ENCODE measurements around the gene RAB37. TPM values are rescaled to one million over a fixed set of nuclear protein-coding genes. Genes with fewer than 3 reads are reported as not detected.

Gene RAB37
- polyA plus RNA-seq, 1 donor from 2014 or later, result not detected

GRCh38 chr17:74733365-74734122 is 3.5 kb upstream of the RAB37 start:
- Histone ChIP-seq H2AFZ (ENCODE audit: low read depth, low read length) (no peak overlapping the region), H3K9me2 (ENCODE audit: insufficient read depth, low read length) (no peaks in the 10 kb centered on the region), H3K27ac (ENCODE audit: low read length) (no peak overlapping the region), H3K27me3 (ENCODE audit: insufficient read depth, low read depth, low read length) (peaks cover 53% of the 10 kb centered on the region), H3K79me2 (replicated peaks; ENCODE audit: insufficient read depth, low read length) (no peaks in the 10 kb centered on the region), H4K20me1 (ENCODE audit: insufficient read depth) (no peaks in the 10 kb centered on the region), H3K9me3 (ENCODE audit: low read length) (peaks cover 5% of the 10 kb centered on the region), H3K36me3 (ENCODE audit: insufficient read depth, low read length) (no peaks in the 10 kb centered on the region), H3K9ac (ENCODE audit: low read length) (no peak overlapping the region), H3F3A (ENCODE audit: insufficient read depth, low read length, poor library complexity, severe bottlenecking) (no peaks in the 10 kb centered on the region), H3K4me2 (ENCODE audit: low read length) (no peak overlapping the region), H3K4me3 (ENCODE audit: low read length) (no peak overlapping the region)
- TF ChIP-seq EP300 (conservative IDR thresholded peaks at IDR 0.05; ENCODE audit: poor library complexity, severe bottlenecking) (no peak), TAF1 (IDR thresholded peaks at IDR 0.05; ENCODE audit: low read depth) (no peak), EZH2 (IDR thresholded peaks at IDR 0.05; ENCODE audit: borderline replicate concordance, insufficient read depth, low read length, poor library complexity, severe bottlenecking) (no peak), RAD21 (conservative IDR thresholded peaks at IDR 0.05) (no peak), MXI1 (conservative IDR thresholded peaks at IDR 0.05; ENCODE audit: poor library complexity, severe bottlenecking) (no peak), POLR2AphosphoS5 (IDR thresholded peaks at IDR 0.05) (no peak), CTCF (IDR thresholded peaks at IDR 0.05; ENCODE audit: poor library complexity, severe bottlenecking) (no peak), SMC3 (conservative IDR thresholded peaks at IDR 0.05; ENCODE audit: poor library complexity) (no peak), REST (IDR thresholded peaks at IDR 0.05; ENCODE audit: borderline replicate concordance) (no peak)

- peaks cover 60% of the 10 kb centered on the region for H3K27me3 ChIP-seq (ENCODE audit: insufficient read depth, low read depth, low read length)
- H3K9ac ChIP-seq (ENCODE audit: low read length), result no peak overlapping the region
Measured at GRCh38 chr17:74734256-74734655, 2.8 kb upstream of the RAB37 start.

More at GRCh38 chr17:74734256-74734655, 2.8 kb upstream of the RAB37 start:
- Histone ChIP-seq H4K20me1 (ENCODE audit: insufficient read depth) (no peaks in the 10 kb centered on the region), H2AFZ (ENCODE audit: low read depth, low read length) (no peak overlapping the region), H3K36me3 (ENCODE audit: insufficient read depth, low read length) (no peaks in the 10 kb centered on the region), H3K9me2 (ENCODE audit: insufficient read depth, low read length) (no peaks in the 10 kb centered on the region), H3K4me3 (ENCODE audit: low read length) (no peak overlapping the region), H3K79me2 (replicated peaks; ENCODE audit: insufficient read depth, low read length) (no peaks in the 10 kb centered on the region), H3K4me2 (ENCODE audit: low read length) (no peak overlapping the region), H3K9me3 (ENCODE audit: low read length) (peaks cover 5% of the 10 kb centered on the region), H3K27ac (ENCODE audit: low read length) (no peak overlapping the region), H3F3A (ENCODE audit: insufficient read depth, low read length, poor library complexity, severe bottlenecking) (no peaks in the 10 kb centered on the region)
- no peak for TF ChIP-seq CTCF (IDR thresholded peaks at IDR 0.05; ENCODE audit: poor library complexity, severe bottlenecking)
- no peak for TF ChIP-seq EZH2 (IDR thresholded peaks at IDR 0.05; ENCODE audit: borderline replicate concordance, insufficient read depth, low read length, poor library complexity, severe bottlenecking)
